Activated CD4-positive, alpha-beta T cell treated with anti-CD3 and anti-CD28 coated beads for 36 hours (primary cell): Measurements from ENCODE around the gene C2CD4A. TPM values are rescaled to one million over a fixed set of nuclear protein-coding genes. Genes with fewer than 3 reads are reported as not detected.
A peak's percentile ranks its signal among the peaks of the same experiment; 100 is the strongest.
"Not testable (repeated sequence)": the region's sequence is repeated elsewhere in the genome, so short reads cannot be mapped to it uniquely, and the experiment has no call there.

Experiments used
- ATAC-seq: fragments of 200-7000 bp; cut with Tn5 transposase; one replicate; pipeline ENCODE4 v1.10.0; 2021; ENCODE audit warnings: mild to moderate bottlenecking, moderate library complexity
- CTCF ChIA-PET: fragments of 350-600 bp; sonication (Branson Sonifier 250); formaldehyde crosslinking; loops from one replicate; lab custom pipeline; 2021; ENCODE audit warnings: antibody characterized with exemption; lab: Charles Lee
- POLR2A ChIA-PET: fragments of 350-600 bp; sonication (Branson Sonifier 250); formaldehyde crosslinking; loops from one replicate; lab custom pipeline; 2021; ENCODE audit warnings: antibody characterized with exemption, inconsistent platforms; lab: Charles Lee
- DNase-seq: peaks from one replicate; pipeline ENCODE4 v3.0.0-alpha.2; 2020
- H3K27ac Mint-ChIP-seq: one replicate; pipeline ENCODE4 v1.8.0; 2021; ENCODE audit warnings: mixed read lengths
- H3K27me3 Mint-ChIP-seq: one replicate; pipeline ENCODE4 v1.8.0; 2021; ENCODE audit warnings: mixed read lengths
- H3K36me3 Mint-ChIP-seq: one replicate; pipeline ENCODE4 v1.8.0; 2021; ENCODE audit warnings: low read depth, mixed read lengths
- H3K4me1 Mint-ChIP-seq: one replicate; pipeline ENCODE4 v1.8.0; 2021; ENCODE audit warnings: mixed read lengths
- H3K4me3 Mint-ChIP-seq: one replicate; pipeline ENCODE4 v1.8.0; 2021; ENCODE audit warnings: mild to moderate bottlenecking, moderate library complexity, mixed read lengths
- H3K9me3 Mint-ChIP-seq: one replicate; pipeline ENCODE4 v1.8.0; 2021; ENCODE audit warnings: low read depth, mixed read lengths
- intact Hi-C, 2 experiments: fragments of 100-400 bp; cut with DNase I in 1 of 2; cut with micrococcal nuclease in 1 of 2; formaldehyde crosslinking; loops; one replicate each; pipeline versions ENCODE4 v1.14.2 to v1.15.1; 2022 to 2024; cut with DNase I, micrococcal nuclease
- total RNA-seq, 2 experiments: library from RNA; stranded (reverse); gene quantifications; one replicate each; pipeline ENCODE4 v1.2.3, GENCODE V29; 2021

C2CD4A gene
- total RNA-seq, 2 experiments from 2014 or later: 0.61 to 0.73 TPM

DNA sequence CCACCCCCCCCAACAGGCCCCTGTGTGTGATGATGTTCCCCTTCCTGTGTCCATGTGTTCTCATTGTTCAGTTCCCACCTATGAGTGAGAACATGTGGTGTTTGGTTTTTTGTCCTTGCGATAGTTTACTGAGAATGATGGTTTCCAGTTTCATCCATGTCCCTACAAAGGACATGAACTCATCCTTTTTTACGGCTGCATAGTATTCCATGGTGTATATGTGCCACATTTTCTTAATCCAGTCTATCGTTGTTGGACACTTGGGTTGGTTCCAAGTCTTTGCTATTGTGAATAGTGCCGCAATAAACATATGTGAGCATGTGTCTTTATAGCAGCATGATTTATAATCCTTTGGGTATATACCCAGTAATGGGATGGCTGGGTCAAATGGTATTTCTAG lies 18.5 kb upstream of the C2CD4A start:
- POLR2A ChIA-PET, CTCF ChIA-PET, H3K36me3 Mint-ChIP-seq, H3K4me3 Mint-ChIP-seq, H3K27ac Mint-ChIP-seq, H3K9me3 Mint-ChIP-seq, H3K27me3 Mint-ChIP-seq, DNase-seq, ATAC-seq, intact Hi-C loops: not testable (repeated sequence)
- peaks cover 33% of the 10 kb centered on the region for H3K4me1 Mint-ChIP-seq

DNA sequence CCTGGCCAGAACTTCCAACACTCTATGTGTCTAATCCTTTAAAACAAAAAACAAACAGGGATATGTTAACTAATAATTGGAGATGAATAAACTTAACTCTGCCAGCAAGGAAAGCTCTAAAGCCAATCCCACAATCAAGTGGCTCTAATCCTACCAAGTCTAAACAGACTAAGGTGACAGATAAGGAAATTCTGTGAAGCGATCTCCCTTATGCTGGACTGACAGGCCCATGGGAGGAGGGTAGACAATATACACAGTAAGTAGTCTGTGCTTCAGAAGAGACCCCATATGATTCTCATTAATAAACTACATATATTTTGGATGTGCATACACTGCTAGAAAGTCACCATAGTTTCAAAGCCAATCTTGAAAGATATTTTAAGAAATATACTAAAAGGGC lies 16.7 kb upstream of the C2CD4A start:
- Mint-ChIP-seq H3K36me3 (peaks cover 7% of the 10 kb centered on the region), H3K4me3 (no peak overlapping the region), H3K27ac (peak overlapping the region; percentile 6), H3K4me1 (peaks cover 45% of the 10 kb centered on the region), H3K27me3 (no peaks in the 10 kb centered on the region), H3K9me3 (peaks cover 3% of the 10 kb centered on the region)
- DNase-seq: no peak
- POLR2A ChIA-PET: no interaction called here
- ATAC-seq: no peak
- intact Hi-C loops: no loop called here
- CTCF ChIA-PET: no interaction called here

DNA sequence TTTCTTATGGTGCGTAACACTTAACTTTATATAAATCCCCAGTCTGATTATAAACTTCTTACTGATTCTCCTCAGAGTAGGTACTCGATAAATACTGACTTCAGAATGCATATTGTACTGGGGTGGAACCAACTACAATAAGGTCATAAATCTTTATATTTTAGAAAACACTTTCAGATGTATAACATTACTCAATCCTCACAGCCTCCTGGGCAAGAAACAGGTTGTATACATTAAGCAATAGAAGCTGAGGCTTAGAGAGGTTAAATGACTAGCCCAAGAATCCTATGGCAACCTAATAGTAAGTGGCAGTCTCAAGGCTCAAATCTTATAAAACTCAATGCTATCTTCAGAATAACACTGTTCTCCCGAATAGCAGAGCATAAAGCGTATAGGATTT lies 15.6 kb upstream of the C2CD4A start:
- ATAC-seq (no peak), DNase-seq (no peak)
- Mint-ChIP-seq H3K9me3 (peaks cover 3% of the 10 kb centered on the region), H3K4me1 (peaks cover 41% of the 10 kb centered on the region), H3K27ac (no peak overlapping the region), H3K27me3 (no peaks in the 10 kb centered on the region), H3K36me3 (peaks cover 7% of the 10 kb centered on the region), H3K4me3 (no peak overlapping the region)
- intact Hi-C loops: no loop called here
- ChIA-PET CTCF (no interaction called here), POLR2A (interaction anchor here (0.6 kb wide), 1 partner anchor 40 kb away, joined by 4 read pairs; no protein-coding TSS in a partner anchor)

DNA sequence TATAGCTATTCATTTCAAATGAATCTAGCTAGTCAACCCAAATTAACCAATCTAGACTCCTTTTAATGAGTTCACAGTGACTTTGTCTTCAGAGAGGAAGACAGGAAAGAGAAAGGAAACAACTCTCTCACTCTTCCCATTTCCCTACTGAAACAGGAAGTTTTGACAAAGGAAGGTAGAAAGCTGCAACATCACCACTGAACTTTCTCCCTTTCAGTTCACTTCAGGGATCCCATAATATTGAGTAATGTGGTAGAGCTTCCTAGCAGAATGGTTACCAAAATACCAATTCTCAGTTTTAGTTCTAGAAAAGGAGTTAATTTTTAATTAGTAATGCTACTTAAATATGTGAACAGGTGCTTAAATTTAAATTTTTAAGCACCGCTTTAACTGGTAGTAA lies 14.1 kb upstream of the C2CD4A start:
- Mint-ChIP-seq H3K27me3 (no peaks in the 10 kb centered on the region), H3K9me3 (peaks cover 3% of the 10 kb centered on the region), H3K36me3 (peaks cover 9% of the 10 kb centered on the region), H3K27ac (no peak overlapping the region), H3K4me1 (peaks cover 41% of the 10 kb centered on the region), H3K4me3 (no peak overlapping the region)
- intact Hi-C loops: no loop called here
- no peak for ATAC-seq
- ChIA-PET CTCF (interaction anchor here (1.2 to 1.8 kb wide), 4 partner anchors 10 to 22 kb away, joined by 4 to 6 read pairs (median 5); partner anchors contain the start of gene C2CD4A), POLR2A (no interaction called here)
- no peak for DNase-seq

DNA sequence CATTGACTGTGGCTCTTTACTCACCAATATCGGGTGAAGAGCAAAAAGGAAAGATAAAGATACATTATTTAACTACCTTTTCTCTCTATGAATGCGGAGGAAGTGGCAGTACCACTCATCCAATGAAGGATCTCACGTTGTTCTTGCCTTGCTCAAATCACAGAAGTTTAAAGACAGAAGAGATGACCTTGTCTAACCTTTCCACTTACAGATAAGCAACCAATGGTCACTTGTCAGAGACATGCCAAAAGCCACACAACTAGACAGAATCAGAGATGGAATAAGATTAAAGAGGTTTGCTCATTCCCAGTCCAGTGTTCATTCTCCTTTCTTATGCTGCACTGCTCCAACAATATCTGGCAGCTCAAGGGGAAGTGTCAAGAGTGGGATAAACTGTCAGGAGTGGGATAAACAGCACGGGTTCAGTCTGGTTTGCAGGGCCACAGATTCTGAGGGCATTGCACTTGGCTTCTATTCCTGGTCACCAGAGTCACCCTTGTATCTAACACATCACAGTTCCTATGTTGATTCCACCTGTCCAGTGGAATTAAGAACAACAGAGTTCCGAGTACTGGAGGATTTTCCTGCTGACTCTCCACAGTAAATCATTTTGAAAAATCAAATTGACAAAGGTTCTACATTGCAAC lies 13.2 kb upstream of the C2CD4A start:
- DNase-seq (no peak), ATAC-seq (peak; percentile 12)
- Mint-ChIP-seq H3K9me3 (peaks cover 3% of the 10 kb centered on the region), H3K4me1 (peaks cover 46% of the 10 kb centered on the region), H3K27ac (peak overlapping the region; percentile 24), H3K27me3 (no peaks in the 10 kb centered on the region), H3K36me3 (peaks cover 12% of the 10 kb centered on the region), H3K4me3 (no peak overlapping the region)
- CTCF ChIA-PET: interaction anchor here (1.2 to 1.8 kb wide), 3 partner anchors 9 to 21 kb away, joined by 4 to 6 read pairs (median 6); partner anchors contain the start of gene C2CD4A
- intact Hi-C loops: no loop called here
- POLR2A ChIA-PET: no interaction called here

DNA sequence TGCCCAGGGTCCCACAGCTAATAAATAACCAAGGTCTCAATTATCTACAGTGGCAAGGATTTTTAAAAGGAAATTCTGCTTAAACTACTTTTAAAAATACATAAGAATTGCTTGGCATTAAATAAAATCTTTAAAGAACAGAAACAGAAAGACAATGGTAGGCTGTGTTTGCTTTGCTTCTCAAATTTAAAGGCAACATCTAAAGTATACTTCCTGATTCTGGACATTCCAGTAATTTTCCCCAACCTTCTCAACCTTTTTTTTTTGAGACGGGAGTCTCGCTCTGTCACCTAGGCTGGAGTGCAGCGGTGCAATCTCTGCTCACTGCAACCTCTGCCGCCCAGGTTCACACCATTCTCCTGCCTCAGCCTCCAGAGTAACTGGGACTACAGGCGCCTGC lies 11.8 kb upstream of the C2CD4A start:
- Mint-ChIP-seq H3K4me3 (no peak overlapping the region), H3K27ac (no peak overlapping the region), H3K4me1 (peaks cover 48% of the 10 kb centered on the region), H3K27me3 (no peaks in the 10 kb centered on the region), H3K36me3 (peaks cover 8% of the 10 kb centered on the region), H3K9me3 (peaks cover 2% of the 10 kb centered on the region)
- ChIA-PET POLR2A (no interaction called here), CTCF (no interaction called here)
- DNase-seq: no peak
- intact Hi-C loops: no loop called here
- ATAC-seq: no peak

DNA sequence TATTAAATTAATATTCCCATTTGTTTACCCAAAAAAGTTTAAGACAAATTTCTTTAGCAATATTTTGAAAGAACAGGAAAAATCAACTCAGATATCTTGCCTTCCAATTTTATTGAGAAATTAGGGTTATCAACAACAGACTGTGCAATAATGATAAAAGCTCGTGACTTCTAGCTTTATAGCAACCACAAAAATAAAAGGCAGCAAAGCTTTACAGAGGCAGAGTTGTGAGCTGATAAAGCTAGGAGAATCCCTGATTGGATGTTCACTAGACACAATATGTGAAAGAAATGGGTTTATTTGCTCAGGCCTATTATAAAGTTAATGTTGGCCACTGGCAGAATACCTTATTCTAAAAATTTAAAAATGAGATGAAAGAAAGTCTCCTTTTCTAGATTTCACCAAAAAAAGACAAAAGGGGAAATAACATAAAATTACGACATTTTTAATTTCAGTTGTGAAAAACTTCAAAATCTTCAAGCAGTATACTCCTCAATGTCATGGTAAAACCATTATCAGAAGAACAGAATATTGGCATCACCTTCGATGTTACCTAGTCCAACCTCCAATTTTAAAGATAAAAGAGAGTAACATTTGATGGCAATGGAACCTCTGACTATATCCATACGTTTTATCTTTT lies 9.3 kb upstream of the C2CD4A start:
- Mint-ChIP-seq H3K36me3 (peaks cover 5% of the 10 kb centered on the region), H3K4me1 (peaks cover 57% of the 10 kb centered on the region), H3K27ac (no peak overlapping the region), H3K4me3 (no peak overlapping the region), H3K9me3 (no peaks in the 10 kb centered on the region), H3K27me3 (no peaks in the 10 kb centered on the region)
- POLR2A ChIA-PET: no interaction called here
- DNase-seq (no peak), ATAC-seq (no peak)
- CTCF ChIA-PET: interaction anchor here (0.7 kb wide), 1 partner anchor 219 kb away, joined by 3 read pairs; no protein-coding TSS in a partner anchor
- intact Hi-C loops: no loop called here

DNA sequence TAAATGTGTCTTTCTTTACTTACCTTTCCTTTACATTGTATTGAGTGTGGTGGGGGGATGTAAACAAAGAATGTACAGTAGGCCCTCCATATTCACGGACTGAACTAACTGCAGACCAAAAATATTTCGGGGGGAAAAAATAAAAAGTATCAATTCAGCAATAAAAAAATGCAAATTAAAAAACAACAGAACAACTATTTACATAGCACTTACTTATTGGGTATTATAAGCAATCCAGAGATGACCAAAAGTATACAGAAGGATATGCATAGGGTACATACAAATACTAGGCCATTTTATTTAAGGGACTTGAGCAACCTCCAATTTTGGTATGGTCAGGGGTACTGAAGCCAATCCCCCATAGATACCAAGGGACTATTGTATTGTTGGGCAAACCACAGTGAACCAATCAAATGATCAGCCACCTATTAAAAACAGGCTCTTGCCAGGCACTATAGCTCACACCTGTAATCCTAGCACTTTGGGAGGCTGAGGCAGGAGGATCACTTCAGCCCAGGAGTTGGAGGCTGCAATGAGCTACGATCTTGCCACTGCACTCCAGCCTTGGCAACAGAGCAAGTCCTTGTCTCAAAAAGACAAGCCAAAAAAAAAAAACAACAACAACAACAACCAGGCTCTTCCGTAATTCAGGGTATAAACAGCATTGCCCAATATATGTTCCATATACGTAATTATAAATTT lies 8.3 kb upstream of the C2CD4A start:
- ATAC-seq (no peak), DNase-seq (no peak)
- H3K4me3 Mint-ChIP-seq: peak overlapping the region; percentile 95
- no peaks in the 10 kb centered on the region for H3K27me3 Mint-ChIP-seq
- H3K4me1 Mint-ChIP-seq: peaks cover 54% of the 10 kb centered on the region
- H3K36me3 Mint-ChIP-seq: peaks cover 5% of the 10 kb centered on the region
- ChIA-PET POLR2A (no interaction called here), CTCF (interaction anchor here (1.0 to 3.8 kb wide), 2 partner anchors 13 to 31 kb away, joined by 4 to 24 read pairs; no protein-coding TSS in a partner anchor)
- H3K27ac Mint-ChIP-seq: peak overlapping the region; percentile 19
- no peaks in the 10 kb centered on the region for H3K9me3 Mint-ChIP-seq
- intact Hi-C loops: no loop called here

DNA sequence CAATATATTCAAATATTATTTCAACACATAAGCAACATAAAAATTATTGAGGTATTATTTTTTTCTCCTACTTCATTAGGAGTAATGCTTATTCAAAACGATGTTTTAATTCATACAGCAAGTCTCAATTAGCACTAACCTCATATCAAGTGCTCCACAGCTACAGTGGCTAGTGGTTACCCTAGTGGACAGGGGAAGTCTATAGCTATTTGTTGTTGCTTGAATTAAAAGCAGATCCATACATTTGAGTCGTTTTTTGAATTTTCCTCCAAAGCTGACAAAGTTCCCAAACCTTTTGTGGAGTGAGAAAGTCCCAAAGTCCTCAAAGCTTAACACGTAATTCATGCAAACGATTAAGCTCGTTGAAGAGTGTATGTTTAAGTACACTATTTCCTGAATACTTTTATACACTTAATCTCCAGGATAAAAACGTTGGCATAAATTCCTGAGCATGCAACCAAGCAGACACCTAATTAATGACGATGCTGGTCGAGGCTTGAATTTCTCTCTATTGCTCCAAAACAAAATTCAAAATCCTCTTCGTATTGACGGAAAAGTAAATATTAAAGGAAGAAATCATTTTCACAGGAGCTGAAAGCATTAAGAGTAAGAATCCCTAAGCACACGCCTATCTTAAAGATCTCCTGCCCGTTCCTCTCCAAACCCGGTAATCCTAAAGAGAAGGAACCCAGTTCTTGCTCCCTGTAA lies 7.5 kb upstream of the C2CD4A start:
- Mint-ChIP-seq H3K4me1 (peaks cover 49% of the 10 kb centered on the region), H3K4me3 (peak overlapping the region; percentile 95), H3K27ac (peak overlapping the region; percentile 90), H3K9me3 (no peaks in the 10 kb centered on the region), H3K27me3 (no peaks in the 10 kb centered on the region), H3K36me3 (peaks cover 5% of the 10 kb centered on the region)
- CTCF ChIA-PET: interaction anchor here (1.0 to 3.8 kb wide), 4 partner anchors 12 to 67 kb away, joined by 3 to 24 read pairs (median 4); no protein-coding TSS in a partner anchor
- no peak for DNase-seq
- POLR2A ChIA-PET: interaction anchor here (0.6 kb wide), 1 partner anchor 12 kb away, joined by 6 read pairs; no protein-coding TSS in a partner anchor
- ATAC-seq: no peak
- intact Hi-C loops: no loop called here

DNA sequence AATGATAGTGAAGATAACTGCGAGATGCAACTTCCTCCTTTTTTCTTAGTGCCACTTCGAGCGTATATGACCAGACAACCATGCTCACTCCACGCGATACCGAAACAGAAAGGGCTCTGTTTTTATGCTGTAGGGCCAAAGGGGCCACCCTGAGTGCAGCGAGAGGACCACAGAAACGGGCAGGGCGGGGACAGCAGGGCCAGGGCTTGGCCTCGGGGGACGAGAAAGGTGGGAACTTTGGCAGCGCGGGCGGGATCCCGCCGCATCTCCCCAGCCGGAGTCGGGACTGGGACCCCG lies 7.0 kb upstream of the C2CD4A start:
- H3K27ac Mint-ChIP-seq: peak overlapping the region; percentile 90
- no peaks in the 10 kb centered on the region for H3K9me3 Mint-ChIP-seq
- peaks cover 44% of the 10 kb centered on the region for H3K4me1 Mint-ChIP-seq
- H3K27me3 Mint-ChIP-seq: no peaks in the 10 kb centered on the region
- peak overlapping the region; percentile 95 for H3K4me3 Mint-ChIP-seq
- peak; percentile 79 for DNase-seq
- intact Hi-C loops: loop anchor here (1.0 to 10.0 kb wide), 6 partner anchors 9 to 988 kb away; partner anchors contain the start of gene TLN2 (in 1 of the 2)
- CTCF ChIA-PET: interaction anchor here (0.7 to 3.8 kb wide), 8 partner anchors 11 to 285 kb away, joined by 3 to 24 read pairs (median 4); no protein-coding TSS in a partner anchor
- POLR2A ChIA-PET: interaction anchor here (0.6 kb wide), 1 partner anchor 12 kb away, joined by 6 read pairs; no protein-coding TSS in a partner anchor
- peak; percentile 68 for ATAC-seq
- H3K36me3 Mint-ChIP-seq: peaks cover 5% of the 10 kb centered on the region
